Medulla oblongata (tissue), 1 donor: ENCODE results near the gene KIFAP3.
"Not testable (repeated sequence)": the region's sequence is repeated elsewhere in the genome, so short reads cannot be mapped to it uniquely, and the experiment has no call there.

Experiments
- DNase-seq: peaks from one replicate; pipeline ENCODE4 v3.0.0-alpha.2; 2015; ENCODE audit errors: extremely low spot score

KIFAP3 gene

GRCh38 chr1:170063109-170063826, 11.2 kb downstream of the KIFAP3 start:
- no peak for DNase-seq

GRCh38 chr1:170061676-170062075, 12.8 kb downstream of the KIFAP3 start:
- not testable (repeated sequence) for DNase-seq

- DNase-seq = not testable (repeated sequence)
Measured at GRCh38 chr1:170060015-170060520, 14.4 kb downstream of the KIFAP3 start.

- no peak for DNase-seq
Measured at GRCh38 chr1:170049176-170049800, 25.2 kb downstream of the KIFAP3 start.

GRCh38 chr1:170048515-170048914, 26.0 kb downstream of the KIFAP3 start:
- no peak for DNase-seq

GRCh38 chr1:170044187-170044586, 30.3 kb downstream of the KIFAP3 start:
- no peak for DNase-seq

- DNase-seq = no peak
Measured at GRCh38 chr1:170041423-170042192, 32.9 kb downstream of the KIFAP3 start.

GRCh38 chr1:170032531-170033280, 41.8 kb downstream of the KIFAP3 start:
- DNase-seq = no peak

GRCh38 chr1:170030212-170030611, 44.3 kb downstream of the KIFAP3 start:
- DNase-seq = no peak

GRCh38 chr1:170027760-170028159, 46.7 kb downstream of the KIFAP3 start:
- DNase-seq = no peak

GRCh38 chr1:170020859-170021258, 53.6 kb downstream of the KIFAP3 start:
- no peak for DNase-seq

- DNase-seq = no peak
Measured at GRCh38 chr1:170017478-170017877, 57.0 kb downstream of the KIFAP3 start.

GRCh38 chr1:170012920-170013319, 61.6 kb downstream of the KIFAP3 start:
- no peak for DNase-seq

- DNase-seq = peak; percentile 6
Measured at GRCh38 chr1:170010443-170010842, 64.1 kb downstream of the KIFAP3 start.

GRCh38 chr1:170009551-170009950, 64.9 kb downstream of the KIFAP3 start:
- no peak for DNase-seq

- not testable (repeated sequence) for DNase-seq
Measured at GRCh38 chr1:170008745-170009144, 65.8 kb downstream of the KIFAP3 start.

GRCh38 chr1:170003270-170003835, 71.1 kb downstream of the KIFAP3 start:
- DNase-seq = not testable (repeated sequence)

- no peak for DNase-seq
Measured at GRCh38 chr1:170001266-170001665, 73.2 kb downstream of the KIFAP3 start.

GRCh38 chr1:169999761-170000160, 74.7 kb downstream of the KIFAP3 start:
- no peak for DNase-seq

- DNase-seq = peak; percentile 51
Measured at GRCh38 chr1:169999331-169999741, 75.2 kb downstream of the KIFAP3 start.

- DNase-seq = no peak
Measured at GRCh38 chr1:169995993-169996392, 78.5 kb downstream of the KIFAP3 start.
